H1 (cell line): Measurements from ENCODE around the gene MTAP. TPM values are rescaled to one million over a fixed set of nuclear protein-coding genes. Genes with fewer than 3 reads are reported as not detected.

Experiments used
- CTCF ChIP-seq, 3 experiments: IDR thresholded peaks; 1 replicate in 2 of 3; 2 replicates in 1 of 3; pipeline versions ENCODE4 v1.5.1 to v1.6.1; 2011; ENCODE audit warnings: low read length in 3 of 3, mild to moderate bottlenecking in 3 of 3, inconsistent platforms in 2 of 3, low read depth in 1 of 3, moderate library complexity in 1 of 3; ENCODE audit not compliant: insufficient read depth in 1 of 3; ENCODE audit errors: control extremely low read depth in 1 of 3
- HDAC2 ChIP-seq, 2 experiments: fragments of 300-600 bp in 1 of 2; sonication (generic) in 1 of 2; IDR thresholded peaks; 2 replicates each; pipeline ENCODE4 v1.6.1; 2011 to 2012; ENCODE audit warnings: low read depth in 2 of 2, low read length in 2 of 2, mild to moderate bottlenecking in 2 of 2, moderate library complexity in 2 of 2, borderline replicate concordance in 1 of 2, inconsistent platforms in 1 of 2
- RAD21 ChIP-seq, 2 experiments: IDR thresholded peaks in 1 of 2; conservative IDR thresholded peaks in 1 of 2; 2 replicates each; pipeline ENCODE4 v1.6.1; 2011; ENCODE audit warnings: low read depth in 2 of 2, low read length in 2 of 2, improper control_type of control experiment in 1 of 2, inconsistent platforms in 1 of 2, mild to moderate bottlenecking in 1 of 2, moderate library complexity in 1 of 2
- TEAD4 ChIP-seq: IDR thresholded peaks from 2 replicates; pipeline ENCODE4 v1.6.1; 2012; ENCODE audit warnings: low read depth, low read length, inconsistent platforms, mixed read lengths
- ZNF274 ChIP-seq: IDR thresholded peaks from 2 replicates; pipeline ENCODE4 v1.7.0; 2012; ENCODE audit warnings: low read length, borderline replicate concordance; ENCODE audit errors: extremely low read depth
- polyA plus RNA-seq, 7 experiments: library from polyadenylated mRNA; depleted of rRNA in 3 of 7; stranded (reverse) in 5 of 7; unstranded in 2 of 7; fragments of >200 nt in 5 of 7; fragments of 200-250 nt in 2 of 7; gene quantifications; 1 replicate in 5 of 7; 2 replicates in 1 of 7; 4 replicates in 1 of 7; pipeline versions ENCODE4 v1.2.1 to v1.2.3, GENCODE V29; 2011 to 2013; ENCODE audit warnings: missing spikeins in 2 of 7, mixed read lengths in 2 of 7
- total RNA-seq: library from RNA; stranded (reverse); fragmentation: NEBNext Ultra II Directional; extraction: Animal tissue kit (Norgen Biotek cat#: 25700); gene quantifications from 2 replicates; pipeline ENCODE4 v1.2.1, GENCODE V29; 2021

MTAP gene
- total and polyA plus RNA-seq, 2 of the 8 experiments (the other 6 are each of a cell fraction or from before 2014, with no cell fraction given) = 16.4 to 100 TPM

- no peak for TF ChIP-seq CTCF (IDR thresholded peaks at IDR 0.05; ENCODE audit: control extremely low read depth in 1 of 3, insufficient read depth in 1 of 3, low read depth in 1 of 3, low read length in 3 of 3)
- TF ChIP-seq TEAD4 = no peak
- TF ChIP-seq RAD21 (IDR thresholded peaks at IDR 0.05 in 1 of 2, conservative IDR thresholded peaks at IDR 0.05 in 1 of 2; ENCODE audit: low read depth in 2 of 2, low read length in 2 of 2) = no peak
- no peak for TF ChIP-seq ZNF274
- no peak for TF ChIP-seq HDAC2 (IDR thresholded peaks at IDR 0.05; ENCODE audit: borderline replicate concordance in 1 of 2, low read depth in 2 of 2, low read length in 2 of 2)
These were observed 7.0 kb upstream of the MTAP start (continued) for GRCh38 chr9:21795483-21795882.
